Measurements from ENCODE around the gene LHFPL6.

The LHFPL6 gene

GRCh38 chr13:39433651-39434050, 169.3 kb downstream of the LHFPL6 start:
- Histone ChIP-seq H3K79me2 (ENCODE audit: insufficient read depth, low read length) (no peaks in the 10 kb centered on the region), H3K27me3 (ENCODE audit: insufficient read depth, low read length, poor library complexity) (no peaks in the 10 kb centered on the region), H3K36me3 (ENCODE audit: insufficient read depth, low read length) (no peaks in the 10 kb centered on the region), H3K4me1 (ENCODE audit: insufficient read depth, low read length) (no peaks in the 10 kb centered on the region), H3K9ac (ENCODE audit: low read depth, low read length) (no peak overlapping the region), H3K4me3 (ENCODE audit: low read depth in 1 of 2, low read length in 2 of 2) (no peak overlapping the region), H3K4me2 (ENCODE audit: insufficient read depth, low read length) (no peak overlapping the region), H3K27ac (ENCODE audit: low read length) (no peak overlapping the region), H2AFZ (ENCODE audit: low read depth, low read length) (no peak overlapping the region), H3K9me3 (ENCODE audit: insufficient read depth, low read length, severe bottlenecking) (no peaks in the 10 kb centered on the region), H4K20me1 (ENCODE audit: insufficient read depth, low read length) (no peaks in the 10 kb centered on the region)
- ATAC-seq (ENCODE audit: insufficient read depth, low read depth) (no peak), DNase-seq (no peak)
- TF ChIP-seq EZH2 (IDR thresholded peaks at IDR 0.05; ENCODE audit: borderline replicate concordance, low read depth, low read length, severe bottlenecking): no peak
- no peak for TF ChIP-seq CTCF (IDR thresholded peaks at IDR 0.05; ENCODE audit: borderline replicate concordance, extremely low read depth, low read length, poor library complexity, severe bottlenecking)

GRCh38 chr13:39432196-39432595, 170.8 kb downstream of the LHFPL6 start:
- no peak overlapping the region for H3K9ac ChIP-seq (ENCODE audit: low read depth, low read length)
- H3K4me1 ChIP-seq (ENCODE audit: insufficient read depth, low read length): no peaks in the 10 kb centered on the region
- H3K9me3 ChIP-seq (ENCODE audit: insufficient read depth, low read length, severe bottlenecking): no peaks in the 10 kb centered on the region
- H3K27ac ChIP-seq (ENCODE audit: low read length): no peak overlapping the region
- no peak for ATAC-seq (ENCODE audit: insufficient read depth, low read depth)
- H3K27me3 ChIP-seq (ENCODE audit: insufficient read depth, low read length, poor library complexity): no peaks in the 10 kb centered on the region
- no peak overlapping the region for H3K4me3 ChIP-seq (ENCODE audit: low read depth in 1 of 2, low read length in 2 of 2)
- no peak for DNase-seq
- TF ChIP-seq CTCF (IDR thresholded peaks at IDR 0.05; ENCODE audit: borderline replicate concordance, extremely low read depth, low read length, poor library complexity, severe bottlenecking) (no peak), EZH2 (IDR thresholded peaks at IDR 0.05; ENCODE audit: borderline replicate concordance, low read depth, low read length, severe bottlenecking) (no peak)
- no peaks in the 10 kb centered on the region for H3K79me2 ChIP-seq (ENCODE audit: insufficient read depth, low read length)
- H4K20me1 ChIP-seq (ENCODE audit: insufficient read depth, low read length): no peaks in the 10 kb centered on the region
- H3K4me2 ChIP-seq (ENCODE audit: insufficient read depth, low read length): no peak overlapping the region
- no peaks in the 10 kb centered on the region for H3K36me3 ChIP-seq (ENCODE audit: insufficient read depth, low read length)
- no peak overlapping the region for H2AFZ ChIP-seq (ENCODE audit: low read depth, low read length)

GRCh38 chr13:39422845-39423565, 180.0 kb downstream of the LHFPL6 start:
- no peak overlapping the region for H3K27ac ChIP-seq (ENCODE audit: low read length)
- H4K20me1 ChIP-seq (ENCODE audit: insufficient read depth, low read length): no peaks in the 10 kb centered on the region
- H2AFZ ChIP-seq (ENCODE audit: low read depth, low read length): no peak overlapping the region
- H3K4me1 ChIP-seq (ENCODE audit: insufficient read depth, low read length): no peaks in the 10 kb centered on the region
- H3K4me3 ChIP-seq (ENCODE audit: low read depth in 1 of 2, low read length in 2 of 2): no peak overlapping the region
- no peak overlapping the region for H3K9ac ChIP-seq (ENCODE audit: low read depth, low read length)
- H3K27me3 ChIP-seq (ENCODE audit: insufficient read depth, low read length, poor library complexity): peaks cover 2% of the 10 kb centered on the region
- no peak for ATAC-seq (ENCODE audit: insufficient read depth, low read depth)
- TF ChIP-seq CTCF (IDR thresholded peaks at IDR 0.05; ENCODE audit: borderline replicate concordance, extremely low read depth, low read length, poor library complexity, severe bottlenecking) (no peak), EZH2 (IDR thresholded peaks at IDR 0.05; ENCODE audit: borderline replicate concordance, low read depth, low read length, severe bottlenecking) (no peak)
- DNase-seq: no peak
- H3K9me3 ChIP-seq (ENCODE audit: insufficient read depth, low read length, severe bottlenecking): no peaks in the 10 kb centered on the region
- H3K36me3 ChIP-seq (ENCODE audit: insufficient read depth, low read length): no peaks in the 10 kb centered on the region
- H3K79me2 ChIP-seq (ENCODE audit: insufficient read depth, low read length): no peaks in the 10 kb centered on the region
- H3K4me2 ChIP-seq (ENCODE audit: insufficient read depth, low read length): no peak overlapping the region
